ENCODE results near the gene ST3GAL2. TPM values are rescaled to one million over a fixed set of nuclear protein-coding genes. Genes with fewer than 3 reads are reported as not detected.
A peak's percentile ranks its signal among the peaks of the same experiment; 100 is the strongest.

ST3GAL2 gene
- total RNA-seq, 1 donor from 2014 or later = 71.9 TPM

GRCh38 chr16:70475054-70475871 is 36.4 kb upstream of the ST3GAL2 start:
- no peak for TF ChIP-seq CTCF (IDR thresholded peaks at IDR 0.05)
- H3K27ac Mint-ChIP-seq (ENCODE audit: unreplicated experiment) = no peak overlapping the region
- no peaks in the 10 kb centered on the region for H3K27me3 Mint-ChIP-seq (ENCODE audit: low read depth)
- H3K4me3 Mint-ChIP-seq (ENCODE audit: unreplicated experiment) = no peak overlapping the region
- H3K36me3 Mint-ChIP-seq (ENCODE audit: low read depth) = no peaks in the 10 kb centered on the region
- H3K4me1 Mint-ChIP-seq (ENCODE audit: low read depth) = peaks cover 33% of the 10 kb centered on the region
- H3K9me3 Mint-ChIP-seq (ENCODE audit: low read depth) = no peaks in the 10 kb centered on the region
- no peak for DNase-seq (ENCODE audit: low spot score)

- Mint-ChIP-seq H3K27me3 (ENCODE audit: low read depth) (no peaks in the 10 kb centered on the region), H3K9me3 (ENCODE audit: low read depth) (no peaks in the 10 kb centered on the region), H3K4me1 (ENCODE audit: low read depth) (peaks cover 33% of the 10 kb centered on the region), H3K4me3 (ENCODE audit: unreplicated experiment) (no peak overlapping the region), H3K27ac (ENCODE audit: unreplicated experiment) (no peak overlapping the region), H3K36me3 (ENCODE audit: low read depth) (no peaks in the 10 kb centered on the region)
- no peak for TF ChIP-seq CTCF (IDR thresholded peaks at IDR 0.05)
- no peak for DNase-seq (ENCODE audit: low spot score)
Measured at GRCh38 chr16:70474320-70475053, 35.6 kb upstream of the ST3GAL2 start.

- Mint-ChIP-seq H3K36me3 (ENCODE audit: low read depth) (no peaks in the 10 kb centered on the region), H3K9me3 (ENCODE audit: low read depth) (no peaks in the 10 kb centered on the region), H3K4me1 (ENCODE audit: low read depth) (peaks cover 28% of the 10 kb centered on the region), H3K27ac (ENCODE audit: unreplicated experiment) (peak overlapping the region; percentile 45), H3K4me3 (ENCODE audit: unreplicated experiment) (no peak overlapping the region), H3K27me3 (ENCODE audit: low read depth) (no peaks in the 10 kb centered on the region)
- no peak for DNase-seq (ENCODE audit: low spot score)
- TF ChIP-seq CTCF (IDR thresholded peaks at IDR 0.05) = no peak
Measured at GRCh38 chr16:70473446-70474319, 34.8 kb upstream of the ST3GAL2 start.

GRCh38 chr16:70472786-70473433 is 34.0 kb upstream of the ST3GAL2 start:
- Mint-ChIP-seq H3K9me3 (ENCODE audit: low read depth) (no peaks in the 10 kb centered on the region), H3K4me1 (ENCODE audit: low read depth) (peaks cover 22% of the 10 kb centered on the region), H3K36me3 (ENCODE audit: low read depth) (no peaks in the 10 kb centered on the region), H3K4me3 (ENCODE audit: unreplicated experiment) (no peak overlapping the region), H3K27me3 (ENCODE audit: low read depth) (no peaks in the 10 kb centered on the region), H3K27ac (ENCODE audit: unreplicated experiment) (no peak overlapping the region)
- no peak for TF ChIP-seq CTCF (IDR thresholded peaks at IDR 0.05)
- no peak for DNase-seq (ENCODE audit: low spot score)

Data from chondrocyte (in vitro differentiated cells).